GM11168 (cell line): ENCODE measurements around the gene SNX22.

Source experiments
- in situ Hi-C: fragments of 300-500 bp; cut with MboI; formaldehyde crosslinking; loops from one replicate; pipeline ENCODE4 v1.12.0; 2022; ENCODE audit warnings: low sequenced_read_pairs; ENCODE audit not compliant: unreplicated experiment

The SNX22 gene

DNA sequence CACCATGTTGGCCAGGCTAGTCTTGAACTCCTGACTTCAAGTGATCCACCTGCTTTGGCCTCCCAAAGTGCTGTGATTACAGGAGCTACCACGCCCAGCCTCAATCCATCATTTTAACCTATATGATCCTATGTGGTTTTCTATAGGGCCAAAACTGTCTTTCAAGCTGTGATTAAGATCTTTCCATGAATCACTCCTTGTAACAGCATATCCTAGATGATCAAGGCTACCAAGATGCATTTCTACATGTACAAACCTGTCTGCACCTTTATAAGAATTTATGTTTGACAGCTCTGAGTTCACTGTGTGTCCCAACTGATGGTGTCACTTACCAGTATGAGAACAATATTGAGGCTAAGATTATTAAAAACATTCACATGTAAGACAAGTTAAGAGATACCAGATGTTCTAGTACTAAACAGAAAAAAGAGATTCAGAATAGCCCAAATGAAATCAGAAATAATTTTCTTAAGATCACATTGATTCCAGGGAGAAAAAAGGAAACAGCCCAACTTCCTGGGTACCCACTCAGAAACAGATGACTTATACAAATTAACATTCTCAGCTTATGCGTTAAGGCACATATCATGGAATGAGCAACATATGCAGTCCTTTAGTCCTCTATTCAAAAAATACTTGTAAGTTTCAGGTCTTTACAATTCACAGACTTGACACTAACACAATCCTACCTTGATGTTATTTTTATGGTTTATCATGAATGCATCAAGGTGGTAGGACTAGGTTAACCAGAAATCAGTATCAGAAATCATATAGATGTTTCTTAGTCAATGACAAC is 36.1 kb downstream of the SNX22 start:
- in situ Hi-C loops = no loop called here

DNA sequence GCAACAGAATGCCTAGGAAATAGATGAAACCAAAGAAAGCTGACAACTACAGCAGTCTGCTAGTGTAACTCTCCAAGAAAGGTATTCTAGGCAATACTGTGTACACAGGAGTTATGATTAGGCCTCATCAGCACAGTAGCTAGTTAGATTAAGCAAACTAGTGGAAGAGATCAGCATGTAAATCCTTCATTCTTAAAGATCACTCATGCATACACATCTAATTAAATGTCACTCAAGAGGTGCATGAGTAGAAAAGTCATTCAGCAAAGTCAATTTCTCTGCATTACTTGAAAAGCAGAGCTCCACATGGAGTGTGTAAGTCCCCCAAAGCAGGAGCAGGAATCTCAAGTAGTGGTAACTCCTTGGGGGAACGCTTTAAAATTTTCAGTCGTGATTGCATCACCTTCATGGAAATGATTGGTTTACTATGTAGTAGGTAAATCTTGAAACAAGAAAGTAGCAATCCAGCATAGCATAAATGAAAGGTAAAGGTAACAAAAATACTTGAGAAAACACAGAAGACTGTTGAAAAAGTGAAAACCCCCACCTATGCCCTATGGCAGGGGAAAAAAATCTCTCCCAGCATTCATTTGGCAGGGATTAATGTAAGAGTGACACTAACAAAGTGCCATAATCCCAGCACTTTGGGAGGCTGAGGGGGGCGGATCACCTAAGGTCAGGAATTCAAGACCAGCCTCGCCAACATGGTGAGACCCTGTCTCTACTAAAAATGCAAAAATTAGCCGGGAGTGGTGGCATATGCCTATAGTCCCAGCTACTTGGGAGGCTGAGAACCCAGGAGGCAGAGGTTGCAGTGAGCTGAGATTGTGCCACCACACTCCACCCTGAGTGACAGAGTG is 40.7 kb downstream of the SNX22 start:
- in situ Hi-C loops = no loop called here

DNA sequence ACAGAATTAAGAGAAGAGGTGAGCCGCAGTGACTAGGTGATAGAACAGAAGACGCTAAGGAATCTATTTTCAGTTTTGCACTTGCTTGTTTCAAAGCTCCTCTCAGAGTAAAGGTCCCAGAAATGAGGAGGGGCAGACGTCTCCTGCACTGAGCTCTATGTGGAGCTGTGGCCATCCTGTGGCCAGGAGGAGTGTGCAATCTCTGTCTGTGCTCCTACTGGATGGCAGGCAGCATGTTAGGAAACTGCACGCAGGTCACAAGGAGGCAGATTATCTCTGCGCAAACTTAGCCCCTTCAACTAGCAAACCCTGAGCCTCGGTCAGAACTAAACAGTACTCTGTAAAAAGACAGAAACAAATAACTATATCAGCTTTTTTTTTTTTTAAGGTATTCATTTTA is 42.4 kb downstream of the SNX22 start:
- in situ Hi-C loops = no loop called here

DNA sequence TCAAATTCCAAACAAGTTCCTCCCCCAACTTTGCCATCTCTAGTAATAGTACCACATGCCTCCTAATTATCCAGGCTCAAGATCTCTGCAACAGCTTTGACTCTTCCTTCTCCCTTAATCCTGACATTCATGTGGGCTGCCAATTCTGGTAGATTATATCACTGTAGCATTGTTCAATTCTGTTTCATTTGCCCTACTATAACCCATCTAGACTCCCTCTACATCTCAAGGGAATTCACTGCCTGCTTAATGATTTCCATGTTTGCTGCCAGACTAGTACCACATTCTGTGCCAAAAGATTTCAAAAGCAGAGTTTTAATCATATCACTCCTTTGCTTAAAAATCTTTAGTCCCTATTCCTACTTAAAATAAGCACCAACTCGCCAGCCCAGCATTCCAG is 45.9 kb downstream of the SNX22 start:
- in situ Hi-C loops = no loop called here

DNA sequence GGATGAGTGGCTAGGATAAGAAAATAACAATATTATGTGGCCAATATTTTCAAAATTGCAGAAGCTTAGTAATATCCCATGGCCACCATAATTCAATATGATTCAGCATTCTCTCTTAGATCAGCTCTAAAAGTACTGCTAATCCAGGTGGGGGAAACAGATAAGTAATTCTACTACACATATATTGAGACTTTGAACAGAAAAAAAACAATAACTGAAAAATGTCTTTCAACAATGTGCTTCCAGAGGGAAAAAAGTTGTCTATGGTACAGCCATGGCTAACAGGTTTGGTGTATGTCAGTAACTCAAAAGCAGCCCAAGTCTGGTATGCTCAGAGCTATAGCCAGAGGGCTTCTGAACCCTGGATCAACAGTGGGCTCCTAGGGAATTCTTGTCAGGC is 53.7 kb downstream of the SNX22 start:
- in situ Hi-C loops = loop anchor here (10.0 kb wide), 1 partner anchor 160 kb away; no protein-coding TSS in a partner anchor
